Measurements from ENCODE around the gene NCOA1. TPM values are rescaled to one million over a fixed set of nuclear protein-coding genes. Genes with fewer than 3 reads are reported as not detected.

Gene NCOA1
- total RNA-seq, 5 donors from 2014 or later (not counting 1 experiment from before 2014, with no cell fraction given), result 34.7 to 55.5 (median 37.6) TPM

GRCh38 chr2:24616616-24617015 is 125.6 kb downstream of the NCOA1 start:
- Mint-ChIP-seq H3K27me3 (no peaks in the 10 kb centered on the region), H3K9me3 (peaks cover 0 to 14% (median 4%) of the 10 kb centered on the region in 3 donors), H3K36me3 (peaks cover 16% of the 10 kb centered on the region), H3K4me1 (peaks cover 34 to 35% (median 34%) of the 10 kb centered on the region in 3 donors), H3K27ac (no peak overlapping the region), H3K4me3 (no peak overlapping the region)
- ChIA-PET POLR2A (no interaction called here), CTCF (no interaction called here)
- Histone ChIP-seq H3K4me1 (ENCODE audit: control insufficient read depth in 1 of 2, extremely low read depth in 1 of 2, insufficient read depth in 2 of 2, low read length in 2 of 2) (peaks cover 0 to 7% of the 10 kb centered on the region in 2 experiments), H3K9me3 (no peaks in the 10 kb centered on the region), H3K36me3 (ENCODE audit: control insufficient read depth in 2 of 2, extremely low read depth in 1 of 2, insufficient read depth in 1 of 2, low read length in 1 of 2) (peaks cover 0 to 4% of the 10 kb centered on the region in 2 donors), H3K27ac (ENCODE audit: low read length) (no peak overlapping the region), H3K4me3 (ENCODE audit: control insufficient read depth in 1 of 2, extremely low read depth in 1 of 2, low read length in 1 of 2) (no peak overlapping the region), H3K27me3 (replicated peaks in 1 of 2; ENCODE audit: control insufficient read depth in 2 of 2, extremely low read depth in 1 of 2, insufficient read depth in 2 of 2, low read length in 1 of 2) (no peaks in the 10 kb centered on the region)
- no peak for ATAC-seq (replicated peaks in 1 of 4)
- DNase-seq, result no peak
- no CpG with 5 or more reads among the region's 2 CpGs for WGBS (ENCODE audit: insufficient coverage)

- DNase-seq (no peak), ATAC-seq (replicated peaks in 1 of 4) (no peak)
- Mint-ChIP-seq H3K27ac (no peak overlapping the region), H3K36me3 (peaks cover 12% of the 10 kb centered on the region), H3K27me3 (no peaks in the 10 kb centered on the region), H3K9me3 (peaks cover 0 to 6% (median 0%) of the 10 kb centered on the region in 3 donors), H3K4me3 (no peak overlapping the region), H3K4me1 (peaks cover 37 to 42% (median 41%) of the 10 kb centered on the region in 3 donors)
- H3K4me1 ChIP-seq (ENCODE audit: control insufficient read depth in 1 of 2, extremely low read depth in 1 of 2, insufficient read depth in 2 of 2, low read length in 2 of 2), result peaks cover 0 to 7% of the 10 kb centered on the region in 2 experiments
- H3K4me3 ChIP-seq (ENCODE audit: control insufficient read depth in 1 of 2, extremely low read depth in 1 of 2, low read length in 1 of 2), result no peak overlapping the region
- no peaks in the 10 kb centered on the region for H3K9me3 ChIP-seq
- peaks cover 0 to 4% of the 10 kb centered on the region in 2 donors for H3K36me3 ChIP-seq (ENCODE audit: control insufficient read depth in 2 of 2, extremely low read depth in 1 of 2, insufficient read depth in 1 of 2, low read length in 1 of 2)
- CTCF ChIA-PET, result interaction anchor here in 1 of 2 donors (0.5 kb wide), 1 partner anchor 239 kb away, joined by 5 read pairs; no protein-coding TSS in a partner anchor
- H3K27ac ChIP-seq (ENCODE audit: low read length), result no peak overlapping the region
- no peaks in the 10 kb centered on the region for H3K27me3 ChIP-seq (replicated peaks in 1 of 2; ENCODE audit: control insufficient read depth in 2 of 2, extremely low read depth in 1 of 2, insufficient read depth in 2 of 2, low read length in 1 of 2)
- 100% methylated on average over 1 of the region's 2 CpGs for WGBS (ENCODE audit: insufficient coverage)
- POLR2A ChIA-PET, result no interaction called here
Measured at GRCh38 chr2:24617424-24617823, 126.4 kb downstream of the NCOA1 start.

GRCh38 chr2:24618144-24618543 is 127.1 kb downstream of the NCOA1 start:
- WGBS (ENCODE audit: insufficient coverage), result no CpG with 5 or more reads among the region's 1 CpG
- ATAC-seq (replicated peaks in 1 of 4) (no peak), DNase-seq (no peak)
- Mint-ChIP-seq H3K4me3 (no peak overlapping the region), H3K27ac (no peak overlapping the region), H3K9me3 (no peaks in the 10 kb centered on the region), H3K4me1 (peaks cover 38 to 43% (median 42%) of the 10 kb centered on the region in 3 donors), H3K27me3 (no peaks in the 10 kb centered on the region), H3K36me3 (peaks cover 5% of the 10 kb centered on the region)
- Histone ChIP-seq H3K4me3 (ENCODE audit: control insufficient read depth in 1 of 2, extremely low read depth in 1 of 2, low read length in 1 of 2) (no peak overlapping the region), H3K4me1 (ENCODE audit: control insufficient read depth in 1 of 2, extremely low read depth in 1 of 2, insufficient read depth in 2 of 2, low read length in 2 of 2) (peaks cover 0 to 6% of the 10 kb centered on the region in 2 experiments), H3K36me3 (ENCODE audit: control insufficient read depth in 2 of 2, extremely low read depth in 1 of 2, insufficient read depth in 1 of 2, low read length in 1 of 2) (peaks cover 0 to 4% of the 10 kb centered on the region in 2 donors), H3K9me3 (no peaks in the 10 kb centered on the region), H3K27me3 (replicated peaks in 1 of 2; ENCODE audit: control insufficient read depth in 2 of 2, extremely low read depth in 1 of 2, insufficient read depth in 2 of 2, low read length in 1 of 2) (no peaks in the 10 kb centered on the region), H3K27ac (ENCODE audit: low read length) (no peak overlapping the region)
- POLR2A ChIA-PET, result no interaction called here
- CTCF ChIA-PET, result no interaction called here

- CTCF ChIA-PET, result no interaction called here
- H3K27me3 ChIP-seq (replicated peaks in 1 of 2; ENCODE audit: control insufficient read depth in 2 of 2, extremely low read depth in 1 of 2, insufficient read depth in 2 of 2, low read length in 1 of 2), result no peaks in the 10 kb centered on the region
Measured at GRCh38 chr2:24618680-24619079, 127.6 kb downstream of the NCOA1 start.

GRCh38 chr2:24620936-24621335 is 129.9 kb downstream of the NCOA1 start:
- H3K4me3 ChIP-seq (ENCODE audit: control insufficient read depth in 1 of 2, extremely low read depth in 1 of 2, low read length in 1 of 2), result no peak overlapping the region
- H3K9me3 ChIP-seq, result no peaks in the 10 kb centered on the region
- peaks cover 0 to 3% of the 10 kb centered on the region in 2 experiments for H3K4me1 ChIP-seq (ENCODE audit: control insufficient read depth in 1 of 2, extremely low read depth in 1 of 2, insufficient read depth in 2 of 2, low read length in 2 of 2)
- ATAC-seq (replicated peaks in 1 of 4), result no peak
- H3K27ac Mint-ChIP-seq, result no peak overlapping the region
- no peak for DNase-seq
- POLR2A ChIA-PET, result no interaction called here
- H3K36me3 Mint-ChIP-seq, result peaks cover 3% of the 10 kb centered on the region
- H3K4me1 Mint-ChIP-seq, result peaks cover 47 to 53% (median 50%) of the 10 kb centered on the region in 3 donors
- CTCF ChIA-PET, result no interaction called here
- H3K27me3 ChIP-seq (replicated peaks in 1 of 2; ENCODE audit: control insufficient read depth in 2 of 2, extremely low read depth in 1 of 2, insufficient read depth in 2 of 2, low read length in 1 of 2), result no peaks in the 10 kb centered on the region
- H3K36me3 ChIP-seq (ENCODE audit: control insufficient read depth in 2 of 2, extremely low read depth in 1 of 2, insufficient read depth in 1 of 2, low read length in 1 of 2), result no peaks in the 10 kb centered on the region
- WGBS (ENCODE audit: insufficient coverage), result no CpG with 5 or more reads among the region's 2 CpGs
- H3K4me3 Mint-ChIP-seq, result no peak overlapping the region
- no peaks in the 10 kb centered on the region for H3K27me3 Mint-ChIP-seq
- H3K9me3 Mint-ChIP-seq, result no peaks in the 10 kb centered on the region
- no peak overlapping the region for H3K27ac ChIP-seq (ENCODE audit: low read length)

More at GRCh38 chr2:24618680-24619079, 127.6 kb downstream of the NCOA1 start:
- H3K27ac ChIP-seq (ENCODE audit: low read length), result no peak overlapping the region
- no peak overlapping the region for H3K4me3 ChIP-seq (ENCODE audit: control insufficient read depth in 1 of 2, extremely low read depth in 1 of 2, low read length in 1 of 2)
- H3K9me3 ChIP-seq, result no peaks in the 10 kb centered on the region
- H3K36me3 ChIP-seq (ENCODE audit: control insufficient read depth in 2 of 2, extremely low read depth in 1 of 2, insufficient read depth in 1 of 2, low read length in 1 of 2), result no peaks in the 10 kb centered on the region
- ATAC-seq (replicated peaks in 1 of 4) (no peak), DNase-seq (no peak)
- no peak overlapping the region for H3K4me3 Mint-ChIP-seq
- H3K27ac Mint-ChIP-seq, result no peak overlapping the region
- POLR2A ChIA-PET, result no interaction called here
- H3K9me3 Mint-ChIP-seq, result no peaks in the 10 kb centered on the region
- H3K4me1 Mint-ChIP-seq, result peaks cover 38 to 43% (median 40%) of the 10 kb centered on the region in 3 donors
- peaks cover 3% of the 10 kb centered on the region for H3K36me3 Mint-ChIP-seq
- no peaks in the 10 kb centered on the region for H3K27me3 Mint-ChIP-seq
- H3K4me1 ChIP-seq (ENCODE audit: control insufficient read depth in 1 of 2, extremely low read depth in 1 of 2, insufficient read depth in 2 of 2, low read length in 2 of 2), result peaks cover 0 to 4% of the 10 kb centered on the region in 2 experiments
- WGBS (ENCODE audit: insufficient coverage), result no CpG with 5 or more reads among the region's 1 CpG

- no peaks in the 10 kb centered on the region for H3K27me3 ChIP-seq (replicated peaks in 1 of 2; ENCODE audit: control insufficient read depth in 2 of 2, extremely low read depth in 1 of 2, insufficient read depth in 2 of 2, low read length in 1 of 2)
- Mint-ChIP-seq H3K36me3 (peaks cover 3% of the 10 kb centered on the region), H3K9me3 (no peaks in the 10 kb centered on the region), H3K4me1 (peaks cover 53 to 58% (median 56%) of the 10 kb centered on the region in 3 donors), H3K4me3 (no peak overlapping the region), H3K27ac (no peak overlapping the region), H3K27me3 (no peaks in the 10 kb centered on the region)
- no peaks in the 10 kb centered on the region for H3K9me3 ChIP-seq
- ATAC-seq (replicated peaks in 1 of 4) (no peak), DNase-seq (no peak)
- H3K4me1 ChIP-seq (ENCODE audit: control insufficient read depth in 1 of 2, extremely low read depth in 1 of 2, insufficient read depth in 2 of 2, low read length in 2 of 2), result peaks cover 0 to 3% of the 10 kb centered on the region in 2 experiments
- no peak overlapping the region for H3K27ac ChIP-seq (ENCODE audit: low read length)
- CTCF ChIA-PET, result interaction anchor here in 1 of 2 donors (0.6 to 0.7 kb wide), 3 partner anchors 16 to 227 kb away, joined by 3 read pairs; no protein-coding TSS in a partner anchor
- H3K36me3 ChIP-seq (ENCODE audit: control insufficient read depth in 2 of 2, extremely low read depth in 1 of 2, insufficient read depth in 1 of 2, low read length in 1 of 2), result no peaks in the 10 kb centered on the region
- 100% methylated on average over 1 of the region's 3 CpGs for WGBS (ENCODE audit: insufficient coverage)
- POLR2A ChIA-PET, result interaction anchor here in 1 of 2 donors (0.6 kb wide), 1 partner anchor 1187 kb away, joined by 5 read pairs; no protein-coding TSS in a partner anchor
- no peak overlapping the region for H3K4me3 ChIP-seq (ENCODE audit: control insufficient read depth in 1 of 2, extremely low read depth in 1 of 2, low read length in 1 of 2)
Measured at GRCh38 chr2:24621779-24622538, 130.9 kb downstream of the NCOA1 start.
